GM12892 (cell line): ENCODE results near the gene SH3BP5.

ENCODE experiments used
- POLR2A ChIP-seq: IDR thresholded peaks from 2 replicates; pipeline ENCODE4 v1.6.1; 2011; ENCODE audit warnings: low read depth, low read length, control low read depth
- POLR2AphosphoS5 ChIP-seq: IDR thresholded peaks from 2 replicates; pipeline ENCODE4 v1.6.1; 2011; ENCODE audit warnings: low read depth, low read length, control low read depth
- TAF1 ChIP-seq: IDR thresholded peaks from 2 replicates; pipeline ENCODE4 v1.6.1; 2011; ENCODE audit warnings: low read depth, mild to moderate bottlenecking, control low read depth, low read length, borderline replicate concordance

DNA sequence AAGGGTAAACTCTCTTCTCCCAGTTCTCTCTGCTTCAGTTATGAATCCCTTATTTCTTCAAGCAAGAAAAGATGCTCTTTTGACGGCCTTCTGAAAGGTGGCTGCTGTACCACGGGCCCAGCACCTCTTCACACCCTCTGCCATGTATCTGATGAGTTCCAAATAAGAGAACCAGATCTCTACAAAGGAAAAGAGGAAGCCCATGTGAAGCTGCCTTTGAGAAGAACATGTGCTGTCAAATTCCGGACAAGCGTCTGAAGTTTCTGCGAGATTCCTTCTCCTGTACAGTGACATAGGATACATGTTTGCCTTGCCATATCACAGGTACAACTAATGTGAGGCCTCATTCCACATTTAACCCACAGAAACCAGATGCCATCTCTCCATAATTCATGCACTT lies 59.2 kb downstream of the SH3BP5 start:
- TF ChIP-seq POLR2AphosphoS5 (no peak), TAF1 (no peak), POLR2A (no peak)
